ENCODE measurements around the gene MRTFA. TPM values are rescaled to one million over a fixed set of nuclear protein-coding genes. Genes with fewer than 3 reads are reported as not detected.

Gene MRTFA
- total RNA-seq, 4 donors from 2014 or later, result 81.6 to 109 (median 94.5) TPM

DNA sequence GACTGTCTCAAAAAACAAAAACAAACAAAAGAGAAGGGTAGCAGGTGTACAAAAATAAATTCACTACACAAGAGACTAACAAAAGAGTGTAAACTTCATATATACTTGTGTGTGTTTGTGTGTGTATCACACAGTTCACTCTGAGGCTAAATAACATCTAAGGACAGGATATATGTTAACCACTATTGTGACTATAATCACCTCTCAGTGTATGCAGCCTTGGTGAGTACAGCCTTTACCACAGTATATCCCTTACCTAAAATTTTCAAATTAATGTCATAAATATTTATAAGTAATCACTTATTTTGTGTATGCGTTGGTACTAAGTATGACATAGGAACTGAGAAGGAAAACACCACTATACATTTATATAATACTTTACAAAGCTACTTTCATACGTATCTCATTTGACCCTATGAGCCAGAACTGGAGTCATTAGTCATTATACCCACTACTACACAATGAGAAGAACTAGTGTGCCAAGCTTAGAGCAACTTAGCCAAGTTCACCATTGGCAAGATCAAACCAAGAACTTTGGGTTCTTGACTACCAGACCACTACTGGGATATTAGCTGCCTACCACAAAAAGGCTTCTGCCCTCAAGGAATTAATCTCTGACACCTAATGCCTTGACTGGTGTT, 149.4 kb downstream of the MRTFA start:
- Histone ChIP-seq H3K27ac (peak overlapping the region; percentile 55), H3K4me1 (peaks cover 63% of the 10 kb centered on the region)
- no peak for TF ChIP-seq POLR2A (IDR thresholded peaks at IDR 0.05)
- TF ChIP-seq, protein P1, sequence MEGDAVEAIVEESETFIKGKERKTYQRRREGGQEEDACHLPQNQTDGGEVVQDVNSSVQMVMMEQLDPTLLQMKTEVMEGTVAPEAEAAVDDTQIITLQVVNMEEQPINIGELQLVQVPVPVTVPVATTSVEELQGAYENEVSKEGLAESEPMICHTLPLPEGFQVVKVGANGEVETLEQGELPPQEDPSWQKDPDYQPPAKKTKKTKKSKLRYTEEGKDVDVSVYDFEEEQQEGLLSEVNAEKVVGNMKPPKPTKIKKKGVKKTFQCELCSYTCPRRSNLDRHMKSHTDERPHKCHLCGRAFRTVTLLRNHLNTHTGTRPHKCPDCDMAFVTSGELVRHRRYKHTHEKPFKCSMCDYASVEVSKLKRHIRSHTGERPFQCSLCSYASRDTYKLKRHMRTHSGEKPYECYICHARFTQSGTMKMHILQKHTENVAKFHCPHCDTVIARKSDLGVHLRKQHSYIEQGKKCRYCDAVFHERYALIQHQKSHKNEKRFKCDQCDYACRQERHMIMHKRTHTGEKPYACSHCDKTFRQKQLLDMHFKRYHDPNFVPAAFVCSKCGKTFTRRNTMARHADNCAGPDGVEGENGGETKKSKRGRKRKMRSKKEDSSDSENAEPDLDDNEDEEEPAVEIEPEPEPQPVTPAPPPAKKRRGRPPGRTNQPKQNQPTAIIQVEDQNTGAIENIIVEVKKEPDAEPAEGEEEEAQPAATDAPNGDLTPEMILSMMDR (IDR thresholded peaks at IDR 0.05), result no peak
- no peak for TF ChIP-seq POLR2AphosphoS5 (IDR thresholded peaks at IDR 0.05)
- TF ChIP-seq EP300 (IDR thresholded peaks at IDR 0.05), result no peak

DNA sequence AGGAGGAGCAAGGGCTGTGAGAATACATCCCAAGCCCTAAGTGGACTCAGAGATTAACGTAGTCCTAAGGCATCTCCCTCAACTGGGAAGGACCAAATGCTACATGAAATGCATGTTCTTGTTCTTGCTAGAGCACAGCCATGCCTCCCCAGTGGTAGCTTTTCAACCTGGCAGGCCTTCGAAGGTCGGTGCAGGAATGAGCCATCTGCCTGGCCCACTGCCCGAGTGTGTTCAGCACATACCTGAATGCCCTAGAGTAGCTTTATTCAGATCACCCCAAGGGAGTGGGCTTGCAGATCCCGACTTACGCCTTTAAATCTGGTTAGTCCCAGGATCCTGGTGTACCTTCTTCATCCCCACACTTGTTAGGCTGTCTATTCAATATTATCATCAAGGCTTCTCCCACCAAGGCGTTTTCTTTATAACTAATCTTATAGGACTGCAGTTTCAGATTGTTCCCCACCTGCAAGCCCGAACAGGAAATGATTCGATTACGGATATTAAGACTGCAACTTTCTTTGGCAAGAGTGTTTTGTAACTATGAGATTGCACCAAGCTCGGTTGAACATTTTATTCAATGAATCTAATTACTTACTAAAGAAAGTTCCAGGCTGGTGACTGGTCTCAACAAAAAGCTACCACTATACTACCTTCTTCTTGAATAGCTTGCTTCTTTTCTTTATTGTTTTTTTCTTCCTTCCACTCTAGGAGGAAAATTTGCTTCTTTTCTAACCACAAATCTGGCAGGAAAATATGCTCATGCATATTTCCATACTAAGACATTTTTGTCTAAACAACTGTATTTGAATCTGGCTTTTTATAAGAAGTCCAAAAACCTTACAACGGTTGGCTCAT, 150.5 kb downstream of the MRTFA start:
- TF ChIP-seq POLR2AphosphoS5 (IDR thresholded peaks at IDR 0.05) (no peak), POLR2A (IDR thresholded peaks at IDR 0.05) (no peak)
- TF ChIP-seq, protein P1 (IDR thresholded peaks at IDR 0.05), result no peak
- DNase-seq (ENCODE audit: low spot score in 2 of 2), result no peak
- Histone ChIP-seq H3K27me3 (no peaks in the 10 kb centered on the region), H3K4me1 (peaks cover 56% of the 10 kb centered on the region), H3K4me3 (no peak overlapping the region), H3K27ac (peak overlapping the region; percentile 55), H3K9me3 (no peaks in the 10 kb centered on the region), H3K36me3 (no peaks in the 10 kb centered on the region)
- 39% methylated on average over 10 of the region's 12 CpGs for WGBS

More for the DNA sequence above, 149.4 kb downstream of the MRTFA start:
- Histone ChIP-seq H3K4me3 (no peak overlapping the region), H3K9me3 (no peaks in the 10 kb centered on the region), H3K27me3 (no peaks in the 10 kb centered on the region), H3K36me3 (no peaks in the 10 kb centered on the region)
- no peak for DNase-seq (ENCODE audit: low spot score in 2 of 2)
- WGBS, result 66% methylated on average over 2 of the region's 2 CpGs

DNA sequence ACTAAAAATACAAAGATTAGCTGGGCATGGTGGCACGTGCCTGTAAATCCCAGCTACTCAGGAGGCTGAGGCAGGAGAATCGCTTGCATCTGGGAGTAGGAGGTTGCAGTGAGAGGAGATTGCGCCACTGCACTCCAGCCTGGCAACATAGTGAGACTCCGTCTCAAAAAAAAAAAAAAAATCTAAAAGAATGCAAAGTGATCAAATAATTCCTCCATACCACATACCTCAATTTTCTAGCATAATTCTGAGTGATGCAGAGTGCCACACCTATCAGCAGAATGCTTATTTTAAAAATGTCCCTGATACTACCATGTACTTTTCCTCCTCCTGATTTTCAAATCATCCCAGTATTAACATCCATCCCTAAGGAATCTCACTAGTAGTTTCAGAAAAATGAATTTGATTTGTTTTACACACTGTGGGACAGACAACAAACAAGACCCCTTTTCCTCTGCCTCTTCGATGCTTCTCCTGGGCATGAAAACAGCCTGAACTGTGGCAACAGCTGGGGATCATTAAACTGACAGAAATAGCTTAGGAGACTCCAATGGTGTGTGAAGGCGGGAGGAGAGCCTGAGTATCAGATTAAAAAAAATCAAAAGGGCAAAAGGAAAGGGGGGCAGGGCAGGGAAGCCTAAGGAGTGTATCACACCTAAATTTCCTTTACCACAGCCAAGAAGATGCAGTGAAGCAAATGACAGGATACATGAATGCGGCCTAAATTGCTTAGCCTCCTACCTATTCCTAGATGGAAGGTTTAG, 151.4 kb downstream of the MRTFA start:
- Histone ChIP-seq H3K4me1 (peaks cover 55% of the 10 kb centered on the region), H3K27ac (peak overlapping the region; percentile 46), H3K9me3 (no peaks in the 10 kb centered on the region), H3K4me3 (no peak overlapping the region), H3K36me3 (no peaks in the 10 kb centered on the region), H3K27me3 (no peaks in the 10 kb centered on the region)
- no peak for TF ChIP-seq POLR2A (IDR thresholded peaks at IDR 0.05)
- TF ChIP-seq POLR2AphosphoS5 (IDR thresholded peaks at IDR 0.05), result no peak
- TF ChIP-seq EP300 (IDR thresholded peaks at IDR 0.05), result no peak
- TF ChIP-seq, protein P1 (IDR thresholded peaks at IDR 0.05), result no peak
- 55% methylated on average over 7 of the region's 7 CpGs for WGBS
- DNase-seq (ENCODE audit: low spot score in 2 of 2), result no peak

DNA sequence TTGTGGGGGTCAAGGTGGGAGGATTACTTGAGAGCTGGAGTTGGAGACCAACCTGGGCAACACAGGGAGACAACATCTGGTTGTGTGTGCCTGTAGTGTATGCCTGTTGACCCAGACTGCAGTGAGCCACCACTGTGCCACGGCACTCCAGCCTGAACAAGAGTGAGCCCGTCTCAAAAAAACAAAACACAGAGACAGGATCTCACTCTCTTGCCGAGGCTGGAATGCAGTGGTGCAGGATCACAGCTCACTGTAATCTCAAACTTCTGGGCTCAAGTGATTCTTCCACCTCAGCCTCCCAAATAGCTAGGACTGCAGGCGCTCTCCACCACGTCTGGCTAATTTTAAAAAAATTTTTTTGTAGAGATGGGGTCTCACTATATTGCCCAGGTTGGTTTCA, 153.6 kb downstream of the MRTFA start:
- DNase-seq (ENCODE audit: low spot score in 2 of 2), result no peak
- H3K27ac ChIP-seq, result no peak overlapping the region
- H3K4me1 ChIP-seq, result peaks cover 71% of the 10 kb centered on the region
- no peaks in the 10 kb centered on the region for H3K36me3 ChIP-seq
- no peaks in the 10 kb centered on the region for H3K27me3 ChIP-seq
- no peak for TF ChIP-seq EP300 (IDR thresholded peaks at IDR 0.05)
- no peaks in the 10 kb centered on the region for H3K9me3 ChIP-seq
- 70% methylated on average over 5 of the region's 5 CpGs for WGBS
- H3K4me3 ChIP-seq, result no peak overlapping the region

DNA sequence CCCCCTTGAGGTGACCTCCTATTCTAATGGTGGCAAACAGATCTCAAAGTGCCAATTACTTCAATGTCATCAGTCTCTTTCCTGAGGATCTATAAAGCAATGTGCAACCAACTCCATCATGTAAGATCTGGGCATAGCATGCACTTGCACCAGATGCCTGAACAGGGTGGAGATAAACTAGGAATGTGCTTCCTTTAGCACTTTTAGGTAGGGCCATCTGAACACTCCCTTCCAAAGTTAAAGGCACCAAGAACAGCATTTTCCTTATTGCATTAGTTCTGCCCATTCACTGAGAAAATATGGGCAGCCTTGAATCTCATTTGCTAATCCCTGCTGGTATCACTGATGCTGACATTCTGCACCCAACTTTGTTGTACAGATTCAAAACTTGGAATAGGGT, 154.1 kb downstream of the MRTFA start:
- DNase-seq (ENCODE audit: low spot score in 2 of 2), result no peak
- H3K36me3 ChIP-seq, result no peaks in the 10 kb centered on the region
- no peaks in the 10 kb centered on the region for H3K9me3 ChIP-seq
- H3K27ac ChIP-seq, result peak overlapping the region; percentile 39
- no peak overlapping the region for H3K4me3 ChIP-seq
- no peaks in the 10 kb centered on the region for H3K27me3 ChIP-seq
- H3K4me1 ChIP-seq, result peaks cover 71% of the 10 kb centered on the region
- TF ChIP-seq, protein P1 (IDR thresholded peaks at IDR 0.05), result no peak
- TF ChIP-seq EP300 (IDR thresholded peaks at IDR 0.05), result no peak
- no peak for TF ChIP-seq POLR2A (IDR thresholded peaks at IDR 0.05)
- TF ChIP-seq POLR2AphosphoS5 (IDR thresholded peaks at IDR 0.05), result no peak
